Neural progenitor cell (in vitro differentiated cells): Measurements from ENCODE around the gene ZNF280A. TPM values are rescaled to one million over a fixed set of nuclear protein-coding genes. Genes with fewer than 3 reads are reported as not detected.

Experiments used
- DNase-seq: peaks from one replicate; pipeline ENCODE4 v3.0.0-alpha.2; 2016; ENCODE audit warnings: low spot score
- H2AFZ ChIP-seq: fragments of 200-600 bp; sonication (generic); replicated peaks from 2 replicates; pipeline ENCODE4 v1.6.1; 2016; ENCODE audit warnings: antibody characterized with exemption
- H3F3A ChIP-seq: fragments of 200-600 bp; sonication (generic); 2 replicates; pipeline ENCODE4 v1.6.1; 2016; ENCODE audit warnings: antibody characterized with exemption, low read depth
- H3K27ac ChIP-seq: fragments of 200-600 bp; sonication (generic); 2 replicates; pipeline ENCODE4 v1.5.1; 2016; ENCODE audit warnings: mild to moderate bottlenecking
- H3K27me3 ChIP-seq: fragments of 200-600 bp; sonication (generic); 2 replicates; pipeline ENCODE4 v1.6.1; 2016; ENCODE audit warnings: mild to moderate bottlenecking, moderate library complexity
- H3K36me3 ChIP-seq: fragments of 200-600 bp; sonication (generic); 2 replicates; pipeline ENCODE4 v1.5.1; 2016
- H3K4me1 ChIP-seq: fragments of 200-600 bp; sonication (generic); 2 replicates; pipeline ENCODE4 v1.6.1; 2016; ENCODE audit warnings: mixed run types
- H3K4me2 ChIP-seq: fragments of 200-600 bp; sonication (generic); 2 replicates; pipeline ENCODE4 v1.6.1; 2016
- H3K4me3 ChIP-seq: fragments of 200-600 bp; sonication (generic); 2 replicates; pipeline ENCODE4 v1.5.1; 2016
- H3K79me2 ChIP-seq: fragments of 200-600 bp; sonication (generic); 2 replicates; pipeline ENCODE4 v1.6.1; 2016; ENCODE audit warnings: low read depth
- H3K9ac ChIP-seq: fragments of 200-600 bp; sonication (generic); 2 replicates; pipeline ENCODE4 v1.6.1; 2016
- H3K9me3 ChIP-seq: fragments of 200-600 bp; sonication (generic); 2 replicates; pipeline ENCODE4 v1.5.1; 2016; ENCODE audit warnings: low read depth
- H4K20me1 ChIP-seq: fragments of 200-600 bp; sonication (generic); 2 replicates; pipeline ENCODE4 v1.6.1; 2016; ENCODE audit warnings: low read depth
- H3K27ac Mint-ChIP-seq: 3 replicates; pipeline ENCODE4 v1.8.0; 2021; ENCODE audit warnings: mixed read lengths
- H3K27me3 Mint-ChIP-seq: 2 replicates; pipeline ENCODE4 v1.8.0; 2022; ENCODE audit warnings: low read depth, mild to moderate bottlenecking, inconsistent platforms, moderate library complexity, mixed read lengths; ENCODE audit not compliant: insufficient read depth
- H3K36me3 Mint-ChIP-seq: 3 replicates; pipeline ENCODE4 v1.8.0; 2021; ENCODE audit warnings: mixed read lengths
- H3K4me1 Mint-ChIP-seq: 3 replicates; pipeline ENCODE4 v1.8.0; 2021; ENCODE audit warnings: mixed read lengths
- H3K4me3 Mint-ChIP-seq: 3 replicates; pipeline ENCODE4 v1.8.0; 2021; ENCODE audit warnings: mild to moderate bottlenecking, moderate library complexity, mixed read lengths
- H3K9me3 Mint-ChIP-seq: 3 replicates; pipeline ENCODE4 v1.8.0; 2020; ENCODE audit warnings: mixed read lengths
- EZH2 ChIP-seq: fragments of 200-600 bp; sonication (generic); IDR thresholded peaks from 2 replicates; pipeline ENCODE4 v1.6.1; 2017; ENCODE audit warnings: antibody characterized with exemption, mild to moderate bottlenecking, moderate library complexity
- EZH2phosphoT487 ChIP-seq: fragments of 200-600 bp; sonication (generic); IDR thresholded peaks from 2 replicates; pipeline ENCODE4 v1.6.1; 2017; ENCODE audit warnings: antibody characterized with exemption
- total RNA-seq: library from RNA; depleted of rRNA; stranded (reverse); fragments of >200 nt; gene quantifications from 2 replicates; pipeline ENCODE4 v1.2.3, GENCODE V29; 2015; ENCODE audit warnings: low replicate concordance
- TF ChIP-seq, protein P1 (sequence below): fragments of 200-600 bp; sonication (generic); IDR thresholded peaks from 2 replicates; pipeline ENCODE4 v1.5.1; 2017; ENCODE audit warnings: antibody characterized with exemption, mild to moderate bottlenecking

ZNF280A gene
- total RNA-seq, 1 donor from 2014 or later, result 3.7 TPM

DNA sequence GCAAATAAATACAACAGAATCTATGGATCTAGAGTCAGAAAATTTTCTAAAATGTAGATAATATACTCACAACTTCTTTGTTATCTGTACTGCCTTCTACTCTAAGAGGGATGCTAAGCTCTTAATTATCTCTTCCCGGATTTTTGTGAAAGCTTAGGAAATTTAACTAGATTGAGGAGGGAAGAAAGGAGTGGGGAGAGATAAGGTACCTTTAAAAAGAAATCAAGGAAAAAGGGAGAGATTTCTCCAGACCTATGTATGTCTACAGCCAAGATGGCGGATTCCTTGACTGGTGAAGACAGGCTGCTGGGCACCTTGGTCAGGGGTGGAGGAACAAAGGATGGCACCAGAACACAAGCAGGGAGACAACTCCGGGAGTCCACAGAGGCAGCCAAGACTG lies 34.5 kb downstream of the ZNF280A start:
- no peaks in the 10 kb centered on the region for H3K27me3 Mint-ChIP-seq
- Histone ChIP-seq H3K4me2 (no peak overlapping the region), H3K9me3 (no peaks in the 10 kb centered on the region), H3K27ac (no peak overlapping the region), H3K36me3 (peaks cover 2% of the 10 kb centered on the region), H2AFZ (no peak overlapping the region), H3K4me3 (no peak overlapping the region), H3K4me1 (no peaks in the 10 kb centered on the region), H3K27me3 (no peaks in the 10 kb centered on the region), H3K9ac (no peak overlapping the region), H3F3A (no peaks in the 10 kb centered on the region), H4K20me1 (peaks cover 14% of the 10 kb centered on the region), H3K79me2 (no peaks in the 10 kb centered on the region)
- DNase-seq, result no peak
- TF ChIP-seq EZH2phosphoT487, result no peak
- TF ChIP-seq EZH2, result no peak
- TF ChIP-seq, protein P1, sequence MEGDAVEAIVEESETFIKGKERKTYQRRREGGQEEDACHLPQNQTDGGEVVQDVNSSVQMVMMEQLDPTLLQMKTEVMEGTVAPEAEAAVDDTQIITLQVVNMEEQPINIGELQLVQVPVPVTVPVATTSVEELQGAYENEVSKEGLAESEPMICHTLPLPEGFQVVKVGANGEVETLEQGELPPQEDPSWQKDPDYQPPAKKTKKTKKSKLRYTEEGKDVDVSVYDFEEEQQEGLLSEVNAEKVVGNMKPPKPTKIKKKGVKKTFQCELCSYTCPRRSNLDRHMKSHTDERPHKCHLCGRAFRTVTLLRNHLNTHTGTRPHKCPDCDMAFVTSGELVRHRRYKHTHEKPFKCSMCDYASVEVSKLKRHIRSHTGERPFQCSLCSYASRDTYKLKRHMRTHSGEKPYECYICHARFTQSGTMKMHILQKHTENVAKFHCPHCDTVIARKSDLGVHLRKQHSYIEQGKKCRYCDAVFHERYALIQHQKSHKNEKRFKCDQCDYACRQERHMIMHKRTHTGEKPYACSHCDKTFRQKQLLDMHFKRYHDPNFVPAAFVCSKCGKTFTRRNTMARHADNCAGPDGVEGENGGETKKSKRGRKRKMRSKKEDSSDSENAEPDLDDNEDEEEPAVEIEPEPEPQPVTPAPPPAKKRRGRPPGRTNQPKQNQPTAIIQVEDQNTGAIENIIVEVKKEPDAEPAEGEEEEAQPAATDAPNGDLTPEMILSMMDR, result no peak
- no peaks in the 10 kb centered on the region for H3K4me1 Mint-ChIP-seq
- H3K36me3 Mint-ChIP-seq, result peaks cover 37% of the 10 kb centered on the region
- no peaks in the 10 kb centered on the region for H3K9me3 Mint-ChIP-seq
- no peak overlapping the region for H3K27ac Mint-ChIP-seq
- H3K4me3 Mint-ChIP-seq, result no peak overlapping the region

DNA sequence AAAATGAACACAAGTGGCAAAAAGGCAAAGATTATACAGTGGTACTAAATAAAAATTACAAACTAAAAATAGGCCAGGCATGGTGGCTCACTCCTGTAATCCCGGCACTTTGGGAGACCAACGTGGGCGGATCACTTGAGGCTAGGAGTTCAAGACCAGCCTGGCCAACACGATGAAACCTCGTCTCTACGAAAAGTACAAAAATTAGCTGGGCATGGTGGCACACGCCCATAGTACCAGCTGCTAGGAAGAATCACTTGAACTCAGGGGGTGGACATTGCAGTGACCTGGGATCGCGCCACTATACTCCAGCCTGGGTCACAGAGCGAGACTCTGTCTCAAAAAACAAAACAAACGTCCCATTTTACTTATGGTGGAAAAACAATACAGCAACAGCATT lies 36.0 kb downstream of the ZNF280A start:
- Mint-ChIP-seq H3K36me3 (peaks cover 32% of the 10 kb centered on the region), H3K27me3 (no peaks in the 10 kb centered on the region), H3K27ac (no peak overlapping the region), H3K4me1 (no peaks in the 10 kb centered on the region), H3K4me3 (no peak overlapping the region), H3K9me3 (no peaks in the 10 kb centered on the region)
- H3K36me3 ChIP-seq, result peaks cover 2% of the 10 kb centered on the region
- no peaks in the 10 kb centered on the region for H3K4me1 ChIP-seq
- DNase-seq, result no peak
- H3K27ac ChIP-seq, result no peak overlapping the region
- no peaks in the 10 kb centered on the region for H3F3A ChIP-seq
- H3K9me3 ChIP-seq, result no peaks in the 10 kb centered on the region
- H3K79me2 ChIP-seq, result no peaks in the 10 kb centered on the region
- H3K4me2 ChIP-seq, result no peak overlapping the region
- no peak overlapping the region for H3K9ac ChIP-seq
- TF ChIP-seq EZH2, result no peak
- TF ChIP-seq EZH2phosphoT487, result no peak
- TF ChIP-seq, protein P1, result no peak
- H3K27me3 ChIP-seq, result no peaks in the 10 kb centered on the region
- no peak overlapping the region for H3K4me3 ChIP-seq
- H2AFZ ChIP-seq, result no peak overlapping the region
- peaks cover 10% of the 10 kb centered on the region for H4K20me1 ChIP-seq

DNA sequence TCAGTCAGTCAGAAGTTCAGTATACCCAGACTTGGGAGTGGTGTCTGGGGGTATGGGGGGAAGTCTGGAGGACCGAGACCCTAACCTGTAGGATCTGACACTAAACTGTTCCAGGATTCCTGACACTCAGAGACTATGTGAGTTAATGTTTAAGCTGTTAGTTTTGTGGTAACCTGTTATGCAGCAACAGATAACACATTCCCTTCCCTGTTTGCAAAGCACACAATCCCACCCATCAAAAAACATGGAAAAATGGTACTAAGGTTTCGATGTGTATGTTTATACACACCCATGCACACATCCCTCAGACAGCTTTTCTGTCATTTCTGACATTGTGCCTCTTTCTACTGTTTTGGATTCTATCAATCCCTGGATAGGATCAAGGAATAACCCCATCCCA lies 39.1 kb downstream of the ZNF280A start:
- no peaks in the 10 kb centered on the region for H3K27me3 ChIP-seq
- H3K4me2 ChIP-seq, result no peak overlapping the region

More for the DNA sequence above, 39.1 kb downstream of the ZNF280A start:
- Histone ChIP-seq H2AFZ (no peak overlapping the region), H4K20me1 (peaks cover 8% of the 10 kb centered on the region), H3K27ac (no peak overlapping the region), H3K9ac (no peak overlapping the region), H3K4me1 (no peaks in the 10 kb centered on the region), H3K79me2 (no peaks in the 10 kb centered on the region), H3F3A (no peaks in the 10 kb centered on the region), H3K36me3 (no peaks in the 10 kb centered on the region), H3K9me3 (no peaks in the 10 kb centered on the region), H3K4me3 (no peak overlapping the region)
- no peak overlapping the region for H3K27ac Mint-ChIP-seq
- H3K4me1 Mint-ChIP-seq, result no peaks in the 10 kb centered on the region
- H3K27me3 Mint-ChIP-seq, result no peaks in the 10 kb centered on the region
- H3K4me3 Mint-ChIP-seq, result no peak overlapping the region
- TF ChIP-seq EZH2, result no peak
- no peak for TF ChIP-seq EZH2phosphoT487
- TF ChIP-seq, protein P1, result no peak
- no peak for DNase-seq
- no peaks in the 10 kb centered on the region for H3K9me3 Mint-ChIP-seq
- peaks cover 14% of the 10 kb centered on the region for H3K36me3 Mint-ChIP-seq
